Measurements from ENCODE around the gene ACE. TPM values are rescaled to one million over a fixed set of nuclear protein-coding genes. Genes with fewer than 3 reads are reported as not detected.

Gene ACE
- total RNA-seq, 6 donors from 2014 or later = 21.1 to 90.6 (median 65.1) TPM

DNA sequence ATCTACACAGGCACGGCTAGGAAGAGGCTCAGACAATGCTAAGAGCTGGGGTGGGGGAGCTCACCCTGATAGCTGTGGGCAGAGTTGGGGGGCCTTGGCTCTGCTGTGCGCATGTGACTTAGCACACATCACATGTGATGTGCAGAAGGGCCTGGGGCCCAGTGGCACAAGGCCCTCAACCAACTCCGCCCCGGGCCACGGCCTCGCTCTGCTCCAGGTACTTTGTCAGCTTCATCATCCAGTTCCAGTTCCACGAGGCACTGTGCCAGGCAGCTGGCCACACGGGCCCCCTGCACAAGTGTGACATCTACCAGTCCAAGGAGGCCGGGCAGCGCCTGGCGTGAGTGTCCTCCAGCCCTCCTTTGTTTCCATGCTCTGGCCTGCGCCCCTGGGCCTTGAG, 19.3 kb downstream of the ACE start:
- Histone ChIP-seq H3K27me3 (no peaks in the 10 kb centered on the region), H3K36me3 (no peaks in the 10 kb centered on the region), H3K4me3 (no peak overlapping the region), H3K27ac (peak overlapping the region; percentile 68 to 79 (median 75)), H3K9me3 (no peaks in the 10 kb centered on the region), H3K4me1 (peaks cover 23 to 33% (median 30%) of the 10 kb centered on the region in 4 donors)
- DNase-seq (peak in 1 of 2 donors; percentile 83), ATAC-seq (ENCODE audit: low FRiP score in 2 of 2) (no peak)
- TF ChIP-seq, protein P1, sequence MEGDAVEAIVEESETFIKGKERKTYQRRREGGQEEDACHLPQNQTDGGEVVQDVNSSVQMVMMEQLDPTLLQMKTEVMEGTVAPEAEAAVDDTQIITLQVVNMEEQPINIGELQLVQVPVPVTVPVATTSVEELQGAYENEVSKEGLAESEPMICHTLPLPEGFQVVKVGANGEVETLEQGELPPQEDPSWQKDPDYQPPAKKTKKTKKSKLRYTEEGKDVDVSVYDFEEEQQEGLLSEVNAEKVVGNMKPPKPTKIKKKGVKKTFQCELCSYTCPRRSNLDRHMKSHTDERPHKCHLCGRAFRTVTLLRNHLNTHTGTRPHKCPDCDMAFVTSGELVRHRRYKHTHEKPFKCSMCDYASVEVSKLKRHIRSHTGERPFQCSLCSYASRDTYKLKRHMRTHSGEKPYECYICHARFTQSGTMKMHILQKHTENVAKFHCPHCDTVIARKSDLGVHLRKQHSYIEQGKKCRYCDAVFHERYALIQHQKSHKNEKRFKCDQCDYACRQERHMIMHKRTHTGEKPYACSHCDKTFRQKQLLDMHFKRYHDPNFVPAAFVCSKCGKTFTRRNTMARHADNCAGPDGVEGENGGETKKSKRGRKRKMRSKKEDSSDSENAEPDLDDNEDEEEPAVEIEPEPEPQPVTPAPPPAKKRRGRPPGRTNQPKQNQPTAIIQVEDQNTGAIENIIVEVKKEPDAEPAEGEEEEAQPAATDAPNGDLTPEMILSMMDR (IDR thresholded peaks at IDR 0.05) = no peak
- TF ChIP-seq POLR2A (IDR thresholded peaks at IDR 0.05) = no peak
- TF ChIP-seq EP300 (IDR thresholded peaks at IDR 0.05) = no peak
- WGBS, 2 donors = 84 to 100% methylated on average over 5 to 12 of the region's 12 CpGs

DNA sequence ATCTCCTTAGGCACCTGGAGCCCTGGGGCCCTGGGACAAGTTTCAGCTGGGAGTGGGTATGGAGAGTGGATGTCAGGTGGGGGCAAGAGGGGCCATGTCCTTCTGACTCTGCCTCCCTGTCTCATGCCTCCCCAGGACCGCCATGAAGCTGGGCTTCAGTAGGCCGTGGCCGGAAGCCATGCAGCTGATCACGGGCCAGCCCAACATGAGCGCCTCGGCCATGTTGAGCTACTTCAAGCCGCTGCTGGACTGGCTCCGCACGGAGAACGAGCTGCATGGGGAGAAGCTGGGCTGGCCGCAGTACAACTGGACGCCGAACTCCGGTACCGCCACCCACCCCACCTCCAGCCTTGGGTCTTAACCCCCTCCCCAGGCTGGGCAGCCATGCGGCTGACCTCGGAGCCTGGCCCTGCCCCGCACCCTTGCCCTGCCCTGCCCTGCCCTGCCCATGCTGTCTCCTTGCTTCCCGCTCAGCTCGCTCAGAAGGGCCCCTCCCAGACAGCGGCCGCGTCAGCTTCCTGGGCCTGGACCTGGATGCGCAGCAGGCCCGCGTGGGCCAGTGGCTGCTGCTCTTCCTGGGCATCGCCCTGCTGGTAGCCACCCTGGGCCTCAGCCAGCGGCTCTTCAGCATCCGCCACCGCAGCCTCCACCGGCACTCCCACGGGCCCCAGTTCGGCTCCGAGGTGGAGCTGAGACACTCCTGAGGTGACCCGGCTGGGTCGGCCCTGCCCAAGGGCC, 20.0 kb downstream of the ACE start:
- Histone ChIP-seq H3K4me3 (no peak overlapping the region), H3K27me3 (no peaks in the 10 kb centered on the region), H3K36me3 (no peaks in the 10 kb centered on the region), H3K9me3 (no peaks in the 10 kb centered on the region), H3K4me1 (peaks cover 23 to 33% (median 30%) of the 10 kb centered on the region in 4 donors), H3K27ac (peak overlapping the region; percentile 68 to 79 (median 75))
- WGBS, 2 donors = 78% methylated on average over 34 of the region's 36 CpGs; no CpG with 5 or more reads in 1 of the 2 donors
- peak in 1 of 2 donors; percentile 12 for TF ChIP-seq POLR2AphosphoS5 (IDR thresholded peaks at IDR 0.05)
- no peak for TF ChIP-seq POLR2A (IDR thresholded peaks at IDR 0.05)
- TF ChIP-seq, protein P1 (IDR thresholded peaks at IDR 0.05) = no peak
- TF ChIP-seq EP300 (IDR thresholded peaks at IDR 0.05) = no peak
- ATAC-seq (ENCODE audit: low FRiP score in 2 of 2) (no peak), DNase-seq (peak in 1 of 2 donors; percentile 79)

DNA sequence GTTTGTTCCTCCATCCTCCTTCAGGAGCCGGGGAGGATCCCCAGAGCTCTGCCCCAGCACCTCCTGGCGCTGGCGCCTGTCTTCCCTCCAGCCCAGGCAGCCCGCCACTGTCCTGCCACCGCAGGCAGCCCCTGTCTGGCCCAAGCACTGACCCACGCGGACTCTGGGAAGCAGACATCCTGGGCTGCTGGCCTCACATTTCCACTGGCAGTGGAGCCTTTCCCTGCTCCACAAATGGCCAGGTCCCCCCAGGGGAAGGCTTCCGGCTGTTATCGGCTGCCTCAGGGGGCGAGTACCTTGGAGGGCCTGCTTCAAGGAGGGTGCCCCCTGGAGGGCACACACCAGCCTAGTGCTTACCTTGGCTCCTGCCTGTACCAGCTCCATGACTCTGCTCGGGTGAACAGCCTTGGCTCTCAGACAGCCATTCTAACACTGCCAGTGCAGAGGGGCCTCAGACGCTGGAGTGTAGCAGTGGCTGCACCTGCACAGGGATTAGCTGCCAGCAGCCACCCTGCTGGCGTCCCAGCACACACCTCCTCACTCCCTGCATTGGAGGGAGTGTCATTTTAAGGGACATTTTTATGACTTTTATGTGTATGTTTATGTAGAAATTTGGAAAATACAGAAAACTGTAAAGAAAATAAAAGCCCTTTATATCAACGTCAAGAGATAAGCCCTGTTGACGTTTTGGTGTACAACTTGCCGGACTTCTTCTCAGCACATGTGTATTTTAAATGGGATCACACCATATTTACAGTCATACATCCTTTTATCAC, 21.0 kb downstream of the ACE start:
- WGBS, 2 donors = 49 to 58% methylated on average over 14 to 16 of the region's 16 CpGs
- Histone ChIP-seq H3K27ac (peak overlapping the region; percentile 68 to 79 (median 75)), H3K9me3 (no peaks in the 10 kb centered on the region), H3K4me1 (peaks cover 23 to 33% (median 30%) of the 10 kb centered on the region in 4 donors), H3K4me3 (no peak overlapping the region), H3K36me3 (no peaks in the 10 kb centered on the region), H3K27me3 (no peaks in the 10 kb centered on the region)
- no peak for TF ChIP-seq POLR2AphosphoS5 (IDR thresholded peaks at IDR 0.05)
- no peak for TF ChIP-seq POLR2A (IDR thresholded peaks at IDR 0.05)
- TF ChIP-seq, protein P1 (IDR thresholded peaks at IDR 0.05) = no peak
- TF ChIP-seq EP300 (IDR thresholded peaks at IDR 0.05) = no peak
- ATAC-seq (ENCODE audit: low FRiP score in 2 of 2) (no peak), DNase-seq (peak in 1 of 2 donors; percentile 50)

DNA sequence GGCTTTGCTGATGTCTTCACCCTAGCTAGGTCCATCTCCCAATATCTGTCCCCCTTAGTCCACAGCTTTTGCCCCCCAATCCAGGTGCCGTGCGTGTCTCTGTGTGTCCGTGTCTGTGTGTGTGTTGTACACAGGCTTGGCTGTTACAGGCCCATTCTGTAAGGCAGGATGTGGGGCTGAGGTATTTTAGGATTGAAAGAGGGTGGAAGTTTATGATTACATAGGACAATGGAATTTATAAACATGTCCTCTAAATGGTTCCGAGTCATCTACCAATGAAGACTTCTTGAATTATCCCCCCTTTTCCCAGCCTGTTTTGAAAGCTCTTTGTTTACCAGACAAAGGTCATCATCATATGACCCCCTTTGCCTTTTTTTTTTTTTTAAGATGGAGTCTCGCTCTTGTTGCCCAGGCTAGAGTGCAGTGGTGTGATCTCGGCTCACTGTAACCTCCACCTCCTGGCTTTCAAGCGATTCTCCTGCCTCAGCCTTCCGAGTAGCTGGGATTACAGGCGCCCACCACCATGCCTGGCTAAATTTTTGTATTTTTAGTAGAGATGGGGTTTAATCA, 21.9 kb downstream of the ACE start:
- DNase-seq (no peak), ATAC-seq (ENCODE audit: low FRiP score in 2 of 2) (no peak)
- Histone ChIP-seq H3K36me3 (no peaks in the 10 kb centered on the region), H3K4me3 (no peak overlapping the region), H3K27me3 (no peaks in the 10 kb centered on the region), H3K9me3 (no peaks in the 10 kb centered on the region), H3K27ac (peak overlapping the region; percentile 68 to 79 (median 75)), H3K4me1 (peaks cover 23 to 33% (median 30%) of the 10 kb centered on the region in 4 donors)
- 66 to 72% methylated on average over 9 of the region's 9 CpGs for WGBS, 2 donors
- no peak for TF ChIP-seq EP300 (IDR thresholded peaks at IDR 0.05)
- no peak for TF ChIP-seq POLR2AphosphoS5 (IDR thresholded peaks at IDR 0.05)
- TF ChIP-seq, protein P1 (IDR thresholded peaks at IDR 0.05) = no peak
- no peak for TF ChIP-seq POLR2A (IDR thresholded peaks at IDR 0.05)
